GM04504 (cell line): ENCODE results near the gene POLE2.
"Not testable (repeated sequence)": the region's sequence is repeated elsewhere in the genome, so short reads cannot be mapped to it uniquely, and the experiment has no call there.

Experiments
- DNase-seq: peaks from one replicate; pipeline ENCODE4 v3.0.0-alpha.2; 2012; ENCODE audit warnings: low read depth

POLE2 gene

GRCh38 chr14:49687942-49688700, at the start of gene POLE2:
Gene POLE2 (minus strand): TSS chr14:49688214. CDS start chr14:49688203, 11 bp downstream.
- no peak for DNase-seq

DNA sequence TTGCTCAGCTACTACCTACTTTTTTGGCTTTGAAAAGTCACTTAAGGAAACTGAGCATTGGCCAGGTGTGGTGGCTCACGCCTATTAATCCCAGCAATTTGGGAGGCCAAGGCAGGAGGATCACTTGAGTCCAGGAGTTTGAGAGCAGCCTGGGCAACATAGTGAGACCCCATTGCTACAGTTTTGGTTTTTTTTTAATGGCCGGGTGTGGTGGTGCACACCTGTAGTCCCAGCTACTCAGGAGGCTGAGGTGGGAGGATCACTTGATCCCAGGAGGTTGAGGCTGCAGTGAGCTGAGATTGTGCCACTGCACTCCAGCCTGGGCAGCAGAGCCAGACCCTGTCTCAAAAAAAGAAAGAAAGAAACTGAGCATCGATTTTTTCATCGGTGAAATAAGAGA, 47.7 kb upstream of the POLE2 start:
- DNase-seq, result not testable (repeated sequence)

DNA sequence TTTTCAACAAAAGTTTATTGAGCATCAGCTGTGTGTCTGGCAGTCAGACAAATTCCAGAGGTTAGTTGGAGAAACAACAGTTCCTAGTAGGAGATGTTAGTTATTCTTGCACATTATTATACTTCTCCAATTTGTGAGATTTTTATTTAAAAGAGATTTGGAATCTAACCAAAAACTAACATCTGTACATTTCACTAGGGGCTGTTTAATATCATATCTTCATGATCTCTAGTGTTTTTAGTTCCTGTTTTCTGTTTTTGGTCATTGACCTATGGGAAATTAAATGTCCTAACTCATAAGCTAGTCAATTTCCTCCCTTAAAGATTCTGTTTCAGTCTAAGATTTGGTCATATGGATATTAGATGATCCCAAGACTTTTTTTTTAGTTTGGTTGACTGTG, 45.8 kb upstream of the POLE2 start:
- no peak for DNase-seq

- DNase-seq, result no peak
Measured at GRCh38 chr14:49732896-49733295, 44.9 kb upstream of the POLE2 start.

- DNase-seq, result no peak
Measured at GRCh38 chr14:49727171-49727570, 39.2 kb upstream of the POLE2 start.

DNA sequence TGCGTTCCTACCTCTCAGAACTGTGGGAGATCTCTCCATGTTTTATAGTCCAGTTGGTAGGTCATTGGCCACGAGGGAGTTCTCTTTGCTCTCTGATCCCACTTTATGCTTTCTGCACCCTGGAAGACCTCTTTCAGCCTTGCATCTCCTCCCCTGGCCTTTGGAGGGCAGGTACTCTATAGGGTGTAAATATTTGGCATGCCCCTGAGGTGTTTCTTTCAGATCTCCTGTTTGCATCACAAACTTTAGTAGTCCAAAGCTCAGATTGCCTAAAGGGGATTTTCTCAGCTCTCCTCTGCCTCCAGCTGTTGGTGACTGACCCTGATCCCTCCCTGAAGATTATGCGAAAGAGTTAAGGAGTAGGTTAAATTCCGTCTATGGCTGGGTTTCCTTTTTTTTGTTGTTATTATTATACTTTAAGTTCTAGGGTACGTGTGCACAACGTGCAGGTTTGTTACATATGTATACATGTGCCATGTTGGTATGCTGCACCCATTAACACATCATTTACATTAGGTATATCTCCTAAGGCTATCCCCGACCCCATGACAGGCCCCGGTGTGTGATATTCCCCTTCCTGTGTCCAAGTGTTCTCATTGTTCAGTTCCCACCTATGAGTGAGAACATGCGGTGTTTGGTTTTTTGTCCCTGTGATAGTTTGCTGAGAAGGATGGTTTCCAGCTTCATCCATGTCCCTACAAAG, 33.9 kb upstream of the POLE2 start:
- DNase-seq, result not testable (repeated sequence)

GRCh38 chr14:49720744-49721143, 32.7 kb upstream of the POLE2 start:
- DNase-seq, result no peak

GRCh38 chr14:49710993-49711392, 23.0 kb upstream of the POLE2 start:
- DNase-seq, result not testable (repeated sequence)

- not testable (repeated sequence) for DNase-seq
Measured at GRCh38 chr14:49704471-49704870, 16.5 kb upstream of the POLE2 start.

- no peak for DNase-seq
Measured at GRCh38 chr14:49703965-49704364, 16.0 kb upstream of the POLE2 start.

DNA sequence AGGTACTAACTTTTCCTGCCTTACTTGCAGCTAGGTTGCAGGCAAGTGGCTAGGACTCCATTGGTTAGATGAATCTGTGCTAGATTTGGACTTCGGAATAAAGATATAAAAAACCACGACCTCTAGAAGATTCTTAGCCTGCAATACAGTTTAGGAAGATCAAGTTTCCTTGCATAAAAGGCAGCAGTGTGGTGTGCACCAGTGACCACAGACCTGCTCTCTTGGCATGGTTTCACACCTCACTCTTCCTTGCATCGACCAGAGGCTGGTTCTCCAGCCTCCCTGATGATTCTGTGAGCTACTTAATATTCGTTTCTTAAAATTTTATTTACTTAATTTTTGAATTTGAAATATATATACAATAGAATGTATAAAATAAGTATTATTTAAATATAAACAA, 14.7 kb upstream of the POLE2 start:
- DNase-seq, result no peak

DNA sequence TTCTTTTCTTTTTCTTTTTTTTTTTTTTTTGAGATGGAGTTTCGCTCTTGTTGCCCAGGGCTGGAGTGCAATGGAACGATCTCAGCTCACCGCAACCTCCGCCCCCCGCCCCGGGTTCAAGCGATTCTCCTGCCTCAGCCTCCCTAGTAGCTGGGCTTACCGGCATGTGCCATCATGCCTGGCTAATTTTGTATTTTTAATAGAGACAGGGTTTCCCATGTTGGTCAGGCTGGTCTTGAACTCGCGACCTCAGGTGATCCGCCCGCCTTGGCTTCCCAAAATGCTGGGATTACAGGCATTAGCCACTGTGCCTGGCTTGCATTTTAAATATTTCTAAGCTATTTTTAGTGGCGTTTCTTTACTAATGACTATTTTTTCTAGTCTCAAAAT, 5.7 kb upstream of the POLE2 start:
- DNase-seq, result not testable (repeated sequence)

GRCh38 chr14:49692811-49693734, 5.1 kb upstream of the POLE2 start, which contains the start of gene KLHDC1:
Gene KLHDC1 (plus strand): TSS chr14:49693120. CDS start chr14:49693195, 75 bp downstream.
- DNase-seq, result no peak

DNA sequence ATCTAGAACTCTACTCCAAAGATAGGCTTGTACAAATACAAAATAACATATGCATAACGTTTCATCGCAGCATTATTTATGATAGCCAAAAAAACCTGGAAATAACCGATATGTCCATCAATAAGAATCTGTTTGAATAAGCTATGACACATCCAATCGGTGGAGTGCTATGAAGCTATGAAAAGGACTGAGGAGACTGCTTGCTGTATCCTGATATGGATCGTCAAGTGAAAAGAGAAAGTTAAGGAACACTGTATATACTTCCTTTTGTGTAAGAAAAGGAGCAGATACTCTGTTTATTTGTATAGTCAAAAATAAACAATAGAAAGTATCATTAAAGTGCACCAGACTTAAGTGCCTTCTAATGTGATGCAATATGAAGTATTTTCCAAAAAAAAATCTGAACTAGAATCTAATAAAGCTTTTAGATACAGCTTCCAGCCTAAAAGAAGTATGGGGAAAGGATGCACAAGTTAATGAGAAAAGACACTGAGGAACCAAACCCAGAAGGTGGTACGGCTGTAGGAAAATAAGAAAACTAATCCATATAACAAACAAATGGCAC, 4.3 kb upstream of the POLE2 start:
- DNase-seq, result no peak

GRCh38 chr14:49691031-49691430, 3.0 kb upstream of the POLE2 start:
- no peak for DNase-seq

- no peak for DNase-seq
Measured at GRCh38 chr14:49688701-49689030, 652 bp upstream of the POLE2 start.

DNA sequence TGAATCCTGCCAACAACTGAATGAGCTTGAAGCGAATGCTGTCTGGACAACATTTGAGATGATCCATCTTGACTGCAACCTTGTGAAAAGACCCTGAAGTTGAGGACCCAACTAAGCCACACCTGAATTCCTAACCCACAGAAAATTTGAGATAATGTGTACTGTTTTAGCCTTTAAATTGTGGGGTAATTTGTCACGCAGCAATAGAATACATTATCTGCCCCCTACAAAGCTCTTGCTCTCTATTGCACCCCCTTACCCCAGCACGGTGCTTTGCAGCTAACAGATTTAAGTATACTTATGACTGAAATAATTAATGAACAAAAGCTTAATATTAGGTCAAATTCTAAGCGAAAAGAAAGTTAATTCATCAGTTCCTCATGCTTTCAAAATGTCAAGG, 1.6 kb downstream of the POLE2 start:
- no peak for DNase-seq

DNA sequence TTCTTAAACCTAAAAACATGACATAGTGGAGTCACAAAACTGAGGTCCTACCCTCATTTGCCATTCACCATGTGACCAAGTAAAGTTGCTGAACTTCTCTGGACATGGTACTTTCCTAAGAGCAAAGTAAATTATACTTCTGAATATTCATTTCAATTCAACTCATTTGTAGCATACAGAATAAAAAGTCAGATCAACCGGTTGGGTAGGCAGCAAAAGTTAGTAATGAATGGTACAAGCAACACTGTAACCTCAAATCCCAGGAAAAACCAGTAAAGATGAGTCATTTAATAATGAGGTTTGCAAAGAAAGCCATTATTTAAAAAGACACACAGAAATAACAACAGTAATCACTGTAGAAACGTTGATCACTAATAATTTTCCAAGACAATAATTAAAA, 8.7 kb downstream of the POLE2 start:
- DNase-seq, result no peak

GRCh38 chr14:49677643-49678042, 10.4 kb downstream of the POLE2 start:
- DNase-seq, result no peak

GRCh38 chr14:49673586-49673985, 14.4 kb downstream of the POLE2 start:
- no peak for DNase-seq

DNA sequence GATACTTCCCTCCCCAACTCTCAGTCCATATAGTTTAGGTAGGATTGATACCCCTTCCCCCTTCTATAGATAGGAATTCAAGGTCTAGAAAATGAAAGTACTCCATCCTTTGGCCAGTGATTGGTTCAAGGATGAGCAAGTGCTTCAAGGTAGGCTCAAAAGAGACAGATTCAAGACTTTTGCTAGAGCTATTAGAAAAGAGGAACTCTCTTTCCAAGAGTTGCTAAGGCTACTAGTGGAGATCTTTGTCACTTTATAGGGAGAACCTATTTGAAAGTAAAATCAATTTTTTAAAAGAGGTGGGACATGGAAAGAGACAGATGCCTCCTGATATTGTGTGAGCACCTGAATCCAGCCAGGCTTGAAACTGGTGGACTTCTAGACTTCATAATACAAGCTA, 17.5 kb downstream of the POLE2 start:
- no peak for DNase-seq
